Suppressor macrophage (primary cell): ENCODE data around the gene NEU2.
"Not testable (repeated sequence)": the region's sequence is repeated elsewhere in the genome, so short reads cannot be mapped to it uniquely, and the experiment has no call there.

ENCODE experiments used
- DNase-seq, 4 experiments: peaks; one replicate each; pipeline ENCODE4 v3.0.0-alpha.2; 2020 to 2022

The NEU2 gene

DNA sequence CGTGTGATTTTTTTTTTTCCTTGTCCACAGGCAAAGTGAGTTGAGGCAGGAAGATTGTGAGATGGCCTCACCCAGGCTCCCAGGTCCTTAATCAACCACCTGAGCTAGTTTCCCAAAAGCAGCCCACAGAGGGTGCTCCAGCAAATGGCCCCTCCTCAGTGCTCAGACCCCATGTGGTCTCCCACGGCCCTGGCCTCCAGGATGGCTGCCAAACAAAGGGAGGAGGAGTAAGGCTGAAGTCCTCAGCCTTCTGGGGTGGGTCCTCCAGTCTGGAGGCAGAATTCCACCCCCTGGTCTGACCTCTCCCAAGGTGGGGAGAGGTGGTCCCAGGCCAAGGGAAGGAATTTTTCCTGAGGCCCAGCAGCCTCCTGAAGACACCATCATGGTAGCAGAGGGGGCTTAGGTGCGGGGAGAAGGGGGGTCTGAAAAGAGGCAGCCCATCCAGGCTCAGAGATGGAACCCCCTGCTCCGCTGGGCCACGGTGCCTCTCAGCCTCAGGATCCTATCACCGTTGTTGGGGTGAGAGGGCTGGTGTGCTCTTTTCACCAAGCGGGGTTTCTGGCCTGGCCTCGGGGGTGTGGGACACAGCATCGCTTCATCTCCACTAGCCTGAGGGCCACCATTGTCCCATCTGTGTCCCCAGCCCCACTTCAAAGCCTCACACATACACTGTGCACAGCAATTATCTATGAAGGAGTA, 21.8 kb upstream of the NEU2 start:
- no peak for DNase-seq

- no peak for DNase-seq
Measured at GRCh38 chr2:233011268-233011650, 21.2 kb upstream of the NEU2 start.

DNA sequence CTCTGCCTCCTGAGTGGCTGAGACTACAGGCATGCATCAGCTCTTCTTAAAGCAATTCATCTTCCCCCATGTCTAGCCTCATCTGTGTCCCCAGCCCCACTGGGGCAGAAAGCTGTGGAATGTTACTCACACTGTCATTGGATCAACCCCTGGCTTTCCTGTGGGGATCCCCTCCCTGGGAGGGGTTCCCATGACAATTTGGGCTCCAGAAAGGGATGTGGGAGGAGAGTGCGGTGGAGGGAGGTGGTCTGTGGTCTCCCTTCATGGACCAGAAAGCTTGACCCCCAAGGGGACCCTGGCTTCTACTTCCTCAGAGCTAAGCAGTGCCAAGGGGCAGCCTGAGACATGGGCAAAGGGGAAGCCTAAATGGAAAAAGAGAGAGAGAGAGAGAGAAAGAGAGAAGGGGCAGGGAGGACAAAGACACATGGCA, 20.8 kb upstream of the NEU2 start:
- DNase-seq: peak in 1 of 4 experiments; percentile 9

- DNase-seq: peak; percentile 60 to 75 (median 70)
Measured at GRCh38 chr2:233012301-233012971, 20.0 kb upstream of the NEU2 start.

DNA sequence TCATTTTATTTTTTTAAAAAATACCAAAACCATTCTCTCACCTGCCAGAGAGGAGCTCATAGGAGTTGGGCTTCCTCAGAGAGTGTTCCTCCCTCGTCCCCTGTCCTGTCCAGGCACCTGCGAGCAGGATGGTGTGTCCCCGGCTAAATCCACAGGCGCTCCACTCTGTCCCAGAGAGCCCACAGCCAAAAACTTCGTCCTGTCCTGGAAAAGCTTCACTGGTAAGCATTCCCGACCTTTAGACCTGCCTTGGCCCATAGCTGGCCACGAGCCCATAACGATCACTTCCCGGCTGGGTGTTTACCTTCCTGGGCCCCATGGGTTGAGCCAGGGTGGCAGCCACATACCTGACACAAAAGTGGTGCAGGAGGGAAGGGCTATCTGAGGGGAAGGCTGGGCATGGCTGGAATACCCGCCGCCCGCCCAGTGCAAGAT, 19.4 kb upstream of the NEU2 start, which contains the start of gene NGEF:
Gene NGEF (minus strand): TSS at position 230 of the 435 bp plus-strand sequence. CDS start 38,366 bp downstream, outside the sequence.
- DNase-seq: no peak

GRCh38 chr2:233013650-233014049, 18.8 kb upstream of the NEU2 start:
- DNase-seq: no peak

DNA sequence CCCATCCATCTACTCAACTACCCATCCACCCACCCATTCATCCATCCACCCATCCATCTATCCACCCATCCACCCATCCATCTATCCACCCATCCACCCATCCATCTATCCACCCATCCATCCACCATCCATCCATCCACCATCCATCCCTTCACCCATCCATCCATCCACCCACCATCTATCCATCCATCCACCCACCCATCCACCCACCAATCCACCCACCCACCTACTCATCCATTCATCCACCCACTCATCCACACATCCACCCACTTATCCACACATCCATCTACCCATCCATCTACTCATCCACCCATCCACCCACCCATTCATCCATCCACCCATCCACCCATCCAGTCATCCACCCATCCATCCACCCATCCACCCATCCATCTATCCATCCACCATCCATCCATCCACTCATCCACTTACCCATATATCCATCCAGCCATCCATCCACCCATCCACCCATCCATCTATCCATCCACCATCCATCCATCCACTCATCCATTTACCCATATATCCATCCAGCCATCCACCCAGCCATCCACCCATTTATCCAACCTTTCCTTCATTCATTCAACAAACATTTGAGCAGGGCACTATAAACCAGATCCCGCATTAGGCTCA, 17.3 kb upstream of the NEU2 start:
- DNase-seq: no peak

GRCh38 chr2:233017947-233018346, 14.5 kb upstream of the NEU2 start:
- no peak for DNase-seq

DNA sequence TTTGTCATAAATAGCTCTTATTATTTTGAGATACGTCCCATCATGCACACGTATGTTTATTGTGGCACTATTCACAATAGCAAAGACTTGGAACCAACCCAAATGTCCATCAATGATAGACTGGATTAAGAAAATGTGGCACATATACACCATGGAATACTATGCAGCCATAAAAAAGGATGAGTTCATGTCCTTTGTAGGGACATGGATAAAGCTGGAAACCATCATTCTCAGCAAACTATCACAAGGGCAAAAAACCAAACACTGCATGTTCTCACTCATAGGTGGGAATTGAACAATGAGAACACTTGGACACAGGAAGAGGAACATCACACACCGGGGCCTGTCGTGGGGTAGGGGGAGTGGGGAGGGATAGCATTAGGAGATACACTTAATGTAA, 12.9 kb upstream of the NEU2 start:
- not testable (repeated sequence) for DNase-seq

- DNase-seq: no peak
Measured at GRCh38 chr2:233020454-233020853, 12.0 kb upstream of the NEU2 start.

- no peak for DNase-seq
Measured at GRCh38 chr2:233021771-233022170, 10.7 kb upstream of the NEU2 start.

DNA sequence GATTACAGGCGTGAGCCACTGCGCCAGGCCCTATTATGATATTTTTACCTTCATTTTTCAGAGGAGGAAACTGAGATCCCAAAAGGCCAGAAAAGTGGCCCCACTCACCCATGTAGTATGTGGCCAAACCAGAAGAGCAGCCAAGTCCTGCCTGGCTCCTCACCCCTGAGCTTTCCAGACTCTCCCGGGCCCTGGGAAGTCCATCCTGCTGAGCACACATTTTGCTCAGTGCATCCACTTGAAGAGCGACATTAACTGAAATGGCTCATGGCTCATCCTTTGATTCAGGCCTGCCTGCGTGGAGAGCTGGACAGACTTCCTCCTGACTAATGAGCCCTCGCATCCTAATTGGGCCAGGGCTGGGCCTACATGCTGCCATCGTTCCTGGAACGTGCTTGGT, 9.9 kb upstream of the NEU2 start:
- DNase-seq: no peak

DNA sequence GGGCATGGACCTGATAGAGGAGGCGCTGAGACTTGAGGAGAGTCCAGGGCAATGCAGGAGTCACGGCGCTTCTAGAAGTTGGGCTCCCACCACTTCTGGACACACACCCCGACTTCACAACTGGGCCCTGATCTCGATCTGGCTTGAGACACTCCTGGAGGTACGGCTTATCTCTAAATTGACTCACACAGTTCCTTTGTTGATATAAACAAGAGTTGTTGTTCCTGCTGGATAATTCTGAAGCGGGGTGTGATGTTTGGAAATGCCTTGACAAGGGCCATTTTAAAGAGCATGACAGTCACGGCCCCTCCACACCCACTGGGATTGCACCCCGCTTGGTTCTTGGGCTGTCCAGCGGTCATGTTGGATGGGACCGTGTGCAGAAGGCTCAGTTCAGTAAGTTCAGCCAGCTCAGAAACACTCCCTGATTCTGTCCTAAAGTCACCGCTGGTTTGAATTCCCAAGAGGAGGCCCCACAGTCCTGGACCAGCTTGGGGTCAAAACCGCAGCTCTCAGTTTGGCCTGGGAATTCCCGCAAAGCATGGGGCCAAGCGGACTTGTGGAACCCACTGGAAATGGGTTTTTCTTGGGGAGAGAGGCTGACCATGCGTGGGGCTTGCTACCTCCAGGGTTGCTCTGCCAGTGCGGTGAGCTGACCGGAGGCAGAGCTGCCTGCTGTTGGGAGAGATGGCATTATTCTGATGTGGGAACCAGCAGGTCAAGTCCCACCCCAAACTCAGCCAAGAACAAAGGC, 9.3 kb upstream of the NEU2 start:
- DNase-seq: no peak

GRCh38 chr2:233023761-233024410, 8.6 kb upstream of the NEU2 start:
- DNase-seq: no peak

- no peak for DNase-seq
Measured at GRCh38 chr2:233025706-233026105, 6.8 kb upstream of the NEU2 start.

DNA sequence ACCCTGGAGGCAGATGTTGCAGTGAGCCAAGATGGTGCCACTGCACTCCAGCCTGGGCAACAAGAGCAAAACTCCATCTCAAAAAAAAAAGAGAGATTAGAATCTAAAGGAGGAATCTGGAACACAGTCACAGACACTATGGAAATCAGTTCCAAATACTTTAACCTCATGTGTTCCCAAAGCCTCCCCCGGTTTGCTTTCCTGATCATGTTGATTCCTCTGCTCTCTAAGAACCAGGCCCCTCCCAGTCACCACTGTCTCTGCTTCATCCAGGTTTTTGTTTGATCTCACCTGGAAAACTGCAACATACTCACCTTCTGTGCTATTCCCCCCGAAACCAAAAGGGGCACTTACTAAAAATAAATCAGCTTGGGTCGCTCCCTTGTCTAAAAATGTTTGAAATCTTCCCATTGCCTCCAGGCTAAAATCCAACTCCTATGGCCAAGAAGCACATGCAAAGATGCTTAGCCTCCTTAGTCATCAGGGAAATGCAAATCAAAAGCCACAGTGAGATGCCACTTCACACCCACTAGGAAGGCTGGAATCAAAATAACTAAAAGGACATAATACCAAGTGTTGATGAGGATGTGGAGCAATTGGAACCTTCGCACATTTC, 6.2 kb upstream of the NEU2 start:
- no peak for DNase-seq

DNA sequence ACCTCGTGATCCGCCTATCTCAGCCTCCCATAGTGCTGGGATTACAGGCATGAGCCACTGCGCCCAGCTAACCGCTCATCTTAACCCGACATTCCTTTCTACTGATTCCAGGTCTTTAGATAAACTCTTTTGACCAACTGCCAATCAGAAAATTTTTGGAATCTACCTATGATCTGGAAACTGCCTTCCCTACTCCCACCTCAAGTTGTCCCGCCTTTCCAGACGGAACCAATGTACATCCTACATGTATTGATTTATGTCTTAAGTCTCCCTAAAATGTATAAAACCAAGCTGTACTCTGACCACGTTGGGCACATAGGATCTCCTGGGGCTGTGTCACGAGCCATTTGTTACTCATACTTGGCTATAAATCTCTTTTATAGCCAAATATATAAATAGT, 3.2 kb upstream of the NEU2 start:
- no peak for DNase-seq

DNA sequence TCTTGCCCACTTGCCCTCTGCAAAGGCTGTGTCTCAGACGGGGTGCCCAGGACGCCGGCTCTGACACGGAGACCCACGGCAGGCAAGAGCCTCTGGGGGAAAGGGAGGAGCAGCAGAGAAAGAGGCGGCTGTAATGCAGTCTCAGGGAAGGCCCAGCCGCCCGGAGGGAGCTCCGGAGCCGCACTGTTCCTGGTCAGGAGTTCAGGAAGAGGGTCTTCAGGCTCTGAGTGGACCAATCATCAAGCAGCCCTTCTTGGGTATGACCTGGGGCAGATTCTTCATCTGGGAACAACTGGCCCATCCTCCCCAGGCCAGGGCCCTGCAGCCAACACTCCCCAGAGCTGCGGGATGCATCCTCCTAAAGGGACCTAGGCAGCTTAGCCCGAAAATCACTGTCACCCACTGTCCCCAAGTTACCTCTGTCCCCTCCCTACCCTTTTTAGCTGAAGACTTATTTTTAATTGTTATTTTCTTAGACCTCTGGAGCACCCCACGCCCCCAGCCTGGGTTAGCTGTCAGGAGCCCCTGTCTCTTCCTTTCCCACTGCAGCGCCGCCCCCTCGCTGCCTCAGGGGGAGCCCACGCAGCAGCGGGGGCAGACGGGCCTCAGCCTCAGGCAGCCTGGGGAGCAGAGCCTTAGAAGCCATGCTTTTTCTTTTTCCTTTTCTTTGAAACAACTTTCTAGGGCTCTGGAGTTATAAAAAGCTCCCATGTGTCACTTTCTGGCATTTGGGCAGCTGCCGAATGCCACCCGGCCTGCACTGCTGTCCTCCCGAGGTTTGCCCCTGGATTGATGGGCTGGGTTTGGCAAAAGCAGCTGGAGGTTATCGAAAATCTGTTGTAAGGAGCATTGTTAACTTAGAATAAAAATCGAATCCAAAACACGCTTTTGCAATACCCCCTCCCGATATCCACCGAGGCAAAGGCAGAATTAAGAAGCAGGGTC, 644 bp upstream of the NEU2 start:
- no peak for DNase-seq

DNA sequence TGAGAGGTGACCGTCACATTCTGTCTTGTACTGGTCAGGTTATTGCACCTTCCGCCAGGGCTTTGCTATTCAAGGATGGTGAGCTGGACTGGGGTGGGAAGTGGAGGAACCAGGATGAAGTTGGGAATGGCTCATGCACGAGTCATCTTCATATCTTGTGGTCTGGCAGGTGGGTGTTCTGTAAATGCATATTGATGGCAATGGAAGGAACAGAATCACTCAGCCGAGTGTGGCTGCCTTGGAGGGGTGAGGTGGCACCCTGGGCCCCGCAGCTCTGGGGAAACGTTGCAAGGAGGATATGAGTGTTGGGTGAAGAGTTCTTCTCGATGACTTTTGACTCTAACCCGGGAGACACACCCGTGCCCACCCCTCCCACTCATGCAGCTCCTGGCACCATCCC, 1.2 kb downstream of the NEU2 start:
- DNase-seq: no peak

GRCh38 chr2:233034091-233034882, 1.8 kb downstream of the NEU2 start:
- DNase-seq: no peak
